CD4-positive, alpha-beta T cell treated with Interleukin-17A for 1 hour (primary cell): ENCODE measurements around the gene ITGB3.
"Not testable (repeated sequence)": the region's sequence is repeated elsewhere in the genome, so short reads cannot be mapped to it uniquely, and the experiment has no call there.

Experiments
- DNase-seq: peaks from one replicate; pipeline ENCODE4 v3.0.0-alpha.2; 2020

Gene ITGB3

GRCh38 chr17:47223460-47223859, 30.2 kb upstream of the ITGB3 start:
- no peak for DNase-seq

DNA sequence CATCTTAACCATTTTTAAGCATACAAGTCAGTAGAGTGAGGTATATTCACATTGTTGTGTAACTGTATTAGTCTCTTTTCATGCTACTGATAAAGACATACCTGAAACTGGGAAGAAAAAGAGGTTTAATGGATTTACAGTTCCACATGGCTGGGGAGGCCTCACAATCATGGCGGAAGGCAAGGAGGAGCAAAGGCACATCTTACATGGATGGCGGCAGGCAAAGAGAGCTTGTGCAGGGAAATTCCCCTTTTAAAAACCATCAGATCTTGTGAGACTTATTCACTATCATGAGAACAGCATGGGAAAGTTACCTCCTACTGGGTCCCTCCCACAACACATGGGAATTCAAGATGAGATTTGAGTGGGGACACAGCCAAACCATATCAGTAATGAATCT, 29.6 kb upstream of the ITGB3 start:
- not testable (repeated sequence) for DNase-seq

GRCh38 chr17:47224966-47225365, 28.7 kb upstream of the ITGB3 start:
- DNase-seq = no peak

DNA sequence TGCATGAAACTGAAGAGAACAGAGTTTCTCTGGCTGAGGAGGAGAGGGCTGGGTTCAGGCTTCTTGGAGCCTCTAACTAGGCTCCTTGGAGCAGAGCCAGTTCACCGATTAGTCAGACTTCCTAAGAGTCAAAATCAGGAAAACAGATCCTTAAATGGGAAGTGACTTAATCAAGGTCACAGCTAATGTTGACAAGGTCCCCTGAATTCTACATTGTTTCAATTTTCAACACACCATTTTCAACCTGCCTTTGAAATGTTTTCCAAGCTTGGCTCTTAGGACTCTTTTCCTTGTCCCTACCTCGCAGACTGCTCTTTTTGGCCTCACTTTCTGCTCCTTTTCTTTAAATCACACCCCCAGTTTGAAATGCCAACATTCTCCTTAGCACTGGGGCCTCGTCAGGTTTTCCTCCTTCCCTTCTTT, 28.2 kb upstream of the ITGB3 start:
- no peak for DNase-seq

DNA sequence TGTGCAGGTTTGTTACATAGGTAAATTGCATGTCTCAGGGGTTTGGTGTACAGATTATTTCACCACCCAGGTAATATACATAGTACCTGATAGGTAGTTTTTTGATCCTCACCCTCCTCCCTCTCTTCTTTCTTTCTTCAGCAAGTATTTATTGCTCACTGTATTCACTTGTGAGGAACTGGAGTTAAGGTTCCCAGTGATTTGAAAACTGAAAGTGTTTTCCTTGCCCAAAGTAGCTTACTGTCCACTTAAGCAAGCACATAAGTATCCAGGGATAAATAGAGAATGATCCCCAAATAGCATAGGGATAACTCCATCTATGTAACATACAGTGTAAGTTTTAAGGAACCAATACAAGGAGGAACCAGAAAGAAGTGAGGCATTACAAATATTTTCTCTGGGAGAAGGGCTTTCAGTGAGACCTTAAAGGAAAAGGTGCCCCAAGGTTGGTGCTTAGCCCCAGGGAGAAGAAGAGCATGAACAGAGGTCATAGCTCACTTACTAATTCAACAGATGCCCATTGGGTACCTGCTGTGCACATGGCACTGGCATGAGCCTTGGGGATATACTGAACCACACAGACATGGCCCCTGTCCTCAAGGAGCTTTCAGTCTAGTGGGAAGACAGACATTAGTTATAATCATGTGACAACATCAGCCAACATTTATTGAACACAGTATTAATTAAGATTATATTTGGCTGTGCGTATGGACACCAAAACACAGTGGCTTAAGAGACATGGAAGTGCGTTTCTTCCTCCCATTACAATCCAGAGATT, 27.5 kb upstream of the ITGB3 start:
- DNase-seq = no peak

DNA sequence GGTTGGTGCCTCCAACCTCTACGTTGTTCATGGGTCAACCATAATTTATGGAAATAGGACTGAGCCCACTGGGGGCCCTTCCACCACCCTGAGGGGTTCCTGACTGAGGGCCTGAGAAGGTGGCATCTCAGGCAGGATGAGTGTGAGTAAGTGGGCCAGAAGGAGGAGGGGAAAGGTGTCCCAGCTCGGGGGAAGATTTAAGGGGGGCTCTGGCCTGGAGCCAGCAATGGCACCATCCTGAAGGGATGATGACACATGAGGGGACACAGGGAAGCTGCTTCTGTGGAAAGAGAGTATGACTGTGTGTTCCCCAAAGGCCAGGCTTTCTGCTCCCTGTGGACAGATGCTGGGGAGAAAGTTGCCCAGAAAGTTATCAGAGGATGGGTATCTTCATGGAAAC, 25.8 kb upstream of the ITGB3 start:
- no peak for DNase-seq

DNA sequence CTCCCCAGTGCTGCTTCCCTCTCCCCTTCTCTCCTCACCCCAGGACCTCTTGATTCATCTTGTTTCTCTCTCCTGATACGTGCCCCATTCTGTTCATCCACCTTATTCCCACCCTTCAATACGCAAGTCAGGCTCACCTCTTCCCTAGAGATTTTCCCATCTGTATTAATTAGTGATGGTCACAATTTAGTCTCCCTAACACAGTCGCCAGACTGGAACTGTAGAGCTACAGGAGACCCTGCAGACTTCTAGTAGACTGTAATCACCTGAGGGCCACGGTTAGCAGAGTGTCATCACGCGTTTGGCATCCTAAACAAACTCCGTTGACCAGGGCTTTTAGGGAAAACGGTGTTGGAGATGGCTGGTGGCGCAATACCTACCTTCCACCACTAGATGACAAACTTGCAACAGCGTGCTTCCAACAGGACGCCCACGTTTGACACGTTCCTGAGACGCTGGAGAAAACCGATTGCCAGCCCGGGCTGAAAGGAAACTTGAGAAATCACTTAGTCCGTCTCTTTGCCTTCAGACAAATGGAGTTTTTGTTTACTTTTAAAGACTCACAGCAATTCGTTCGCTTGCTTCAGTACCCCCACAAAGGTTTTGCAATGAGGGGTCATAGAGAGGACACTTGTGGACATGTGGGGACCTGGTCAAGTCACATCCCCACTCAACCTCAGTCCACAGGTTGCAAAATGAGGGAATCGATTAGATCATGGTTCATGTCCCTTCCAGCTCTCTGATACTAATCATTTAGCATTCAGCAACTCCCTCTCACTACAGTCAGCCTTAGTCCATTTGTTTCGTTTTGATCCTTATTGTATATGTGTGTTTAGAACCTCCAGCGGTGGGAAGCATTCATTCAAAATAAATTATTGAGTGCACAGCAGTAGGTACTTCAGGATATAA, 23.8 kb upstream of the ITGB3 start:
- peak; percentile 78 for DNase-seq

- no peak for DNase-seq
These were observed 22.8 kb upstream of the ITGB3 start for GRCh38 chr17:47230864-47231263.

DNA sequence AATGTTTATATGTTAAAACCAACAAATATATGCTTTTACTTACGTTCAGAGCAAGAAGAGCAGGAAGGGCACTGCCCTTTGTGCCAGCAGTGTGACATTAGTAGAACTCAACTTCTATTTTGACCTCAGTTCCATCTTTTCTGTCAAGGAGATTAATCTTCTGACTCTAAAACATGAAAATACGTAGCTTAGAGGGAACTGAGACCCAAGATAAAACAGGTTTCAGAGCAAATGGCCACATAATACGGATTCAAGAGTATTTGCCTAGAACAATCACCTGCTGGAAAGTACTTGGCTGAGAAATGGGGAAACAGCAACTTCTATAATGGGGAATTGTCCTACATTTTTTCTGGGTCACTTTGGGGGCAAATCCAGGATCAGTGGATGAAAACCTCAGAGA, 22.3 kb upstream of the ITGB3 start:
- no peak for DNase-seq

DNA sequence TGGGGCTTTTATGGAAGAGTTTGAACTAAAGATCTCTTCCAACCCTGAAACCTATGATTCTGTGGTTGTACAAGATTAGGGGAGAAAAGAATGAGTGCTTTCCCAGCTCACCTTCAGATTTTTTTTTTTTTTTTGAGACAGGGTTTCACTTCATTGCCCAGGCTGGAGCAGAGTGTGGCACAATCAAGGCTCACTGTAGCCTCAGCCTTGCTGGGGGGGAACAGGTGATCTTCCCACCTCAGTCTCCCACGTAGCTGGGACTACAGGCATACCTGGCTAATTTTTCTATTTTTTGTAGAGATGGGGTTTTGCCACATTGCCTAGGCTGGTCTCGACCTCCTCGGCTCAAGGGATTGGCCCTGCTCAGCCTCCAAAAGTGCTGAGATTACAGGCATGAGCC, 21.8 kb upstream of the ITGB3 start:
- no peak for DNase-seq

- no peak for DNase-seq
These were observed 21.2 kb upstream of the ITGB3 start for GRCh38 chr17:47232465-47232864.

DNA sequence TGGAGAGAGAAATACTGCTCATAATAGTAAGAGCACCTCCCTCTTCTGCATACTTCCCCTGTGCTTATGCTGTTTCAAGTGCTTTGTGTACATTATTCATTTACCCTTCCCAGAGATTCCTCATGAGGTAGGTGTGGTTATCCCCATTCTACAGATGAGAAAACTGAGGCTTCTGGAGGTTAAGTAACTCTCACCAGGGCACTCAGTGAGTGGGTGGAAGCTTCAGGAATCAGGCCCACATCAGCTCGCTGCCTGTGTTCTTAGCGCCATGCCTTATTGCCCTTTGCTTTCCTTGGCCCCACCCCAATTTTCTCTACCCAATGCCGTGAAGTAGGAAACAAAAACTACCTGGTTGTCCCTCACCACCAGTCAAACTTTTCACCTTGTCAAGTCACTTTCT, 18.1 kb upstream of the ITGB3 start:
- DNase-seq = no peak

- DNase-seq = no peak
These were observed 17.7 kb upstream of the ITGB3 start for GRCh38 chr17:47235923-47236322.

DNA sequence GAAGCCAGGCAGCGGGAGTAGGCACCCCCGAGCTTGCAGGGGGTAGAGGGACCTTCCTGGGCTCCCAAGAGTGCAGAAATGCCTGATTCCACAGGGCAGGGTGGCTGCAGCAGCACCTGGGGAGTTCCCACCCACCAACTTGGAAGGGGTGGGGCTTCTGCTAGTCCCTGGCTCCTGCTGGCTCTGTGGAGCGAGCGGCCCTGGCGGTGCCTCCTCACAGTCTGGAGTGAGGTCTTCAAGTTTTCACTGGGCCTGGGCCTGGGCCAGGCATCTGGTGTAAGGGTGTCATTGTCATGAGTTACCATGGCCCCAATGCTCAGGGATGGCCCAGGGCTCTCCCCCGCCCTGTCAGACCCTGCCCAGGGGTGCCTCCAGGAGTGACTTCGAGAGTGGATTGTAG, 15.8 kb upstream of the ITGB3 start:
- DNase-seq = no peak

- no peak for DNase-seq
These were observed 15.2 kb upstream of the ITGB3 start for GRCh38 chr17:47238321-47239010.

- DNase-seq = no peak
These were observed 14.0 kb upstream of the ITGB3 start for GRCh38 chr17:47239619-47239966.

- DNase-seq = no peak
These were observed 13.5 kb upstream of the ITGB3 start for GRCh38 chr17:47239967-47240651.

DNA sequence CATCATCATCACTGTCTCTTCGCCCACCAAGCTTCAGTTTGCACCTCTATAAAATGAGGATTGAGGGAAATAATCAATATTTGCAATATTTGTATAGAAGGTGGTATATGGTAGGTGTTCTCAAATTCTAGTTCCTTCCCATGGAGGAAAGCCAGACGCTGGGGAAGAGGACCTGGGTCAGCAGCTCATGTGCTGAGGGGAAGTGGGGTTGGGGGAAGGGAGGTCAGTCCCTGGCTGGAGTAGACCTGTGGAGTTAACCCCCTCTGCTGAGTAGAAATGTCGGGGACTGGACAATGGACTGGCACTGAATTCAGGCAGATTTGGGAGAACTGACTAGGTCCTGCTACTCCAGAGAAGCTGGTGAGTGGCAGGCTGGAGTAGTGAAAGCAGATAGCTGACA, 12.8 kb upstream of the ITGB3 start:
- no peak for DNase-seq

GRCh38 chr17:47242648-47243047, 11.0 kb upstream of the ITGB3 start:
- no peak for DNase-seq

- no peak for DNase-seq
These were observed 9.7 kb upstream of the ITGB3 start for GRCh38 chr17:47243737-47244598.

DNA sequence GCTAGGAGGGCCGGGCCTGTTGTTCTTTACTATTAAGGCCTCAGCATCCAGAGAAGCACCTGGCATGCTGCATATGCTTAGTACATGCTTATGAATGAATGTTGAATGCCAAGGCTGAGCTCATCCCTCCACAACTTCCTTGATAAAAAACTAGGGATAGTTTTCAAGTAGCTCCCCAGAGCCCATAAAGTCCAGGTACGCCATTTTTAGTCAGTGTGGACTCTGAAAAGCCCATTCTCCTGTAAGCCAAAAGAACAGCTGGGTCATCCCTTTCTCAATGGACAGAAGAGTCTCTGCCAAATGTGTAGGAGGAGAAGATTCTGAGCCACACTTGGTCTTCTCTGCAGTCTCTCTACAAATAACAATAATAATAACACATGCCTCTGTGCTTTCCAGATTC, 8.9 kb upstream of the ITGB3 start:
- no peak for DNase-seq

- no peak for DNase-seq
These were observed 7.5 kb upstream of the ITGB3 start for GRCh38 chr17:47246120-47246519.
